Neural progenitor cell (in vitro differentiated cells): ENCODE data around the gene LYRM2.

Experiments
- EZH2phosphoT487 ChIP-seq: fragments of 200-600 bp; sonication (generic); IDR thresholded peaks from 2 replicates; pipeline ENCODE4 v1.6.1; 2017; ENCODE audit warnings: antibody characterized with exemption
- TF ChIP-seq, protein P1 (sequence below): fragments of 200-600 bp; sonication (generic); IDR thresholded peaks from 2 replicates; pipeline ENCODE4 v1.5.1; 2017; ENCODE audit warnings: antibody characterized with exemption, mild to moderate bottlenecking

DNA sequence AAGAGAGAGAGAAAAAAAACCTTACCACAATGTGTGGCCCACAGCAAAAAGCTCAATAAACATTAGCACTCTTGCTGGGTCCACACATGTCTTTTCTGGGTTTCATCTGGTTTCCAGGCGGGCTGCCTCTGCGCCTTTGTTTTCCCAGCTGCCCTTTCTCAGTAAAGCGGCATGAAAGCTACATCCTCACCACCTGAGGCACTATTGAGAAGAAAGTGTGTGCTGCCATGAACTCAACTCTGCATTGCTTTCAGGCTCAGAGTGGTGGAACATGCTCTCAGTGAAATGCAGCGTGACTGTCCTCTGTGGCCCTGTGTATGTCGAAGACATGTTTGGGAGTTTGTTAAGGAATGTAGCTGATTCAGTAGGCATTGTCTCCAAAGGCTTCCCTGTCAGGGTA, 102.3 kb downstream of the LYRM2 start:
- no peak for TF ChIP-seq EZH2phosphoT487
- TF ChIP-seq, protein P1, sequence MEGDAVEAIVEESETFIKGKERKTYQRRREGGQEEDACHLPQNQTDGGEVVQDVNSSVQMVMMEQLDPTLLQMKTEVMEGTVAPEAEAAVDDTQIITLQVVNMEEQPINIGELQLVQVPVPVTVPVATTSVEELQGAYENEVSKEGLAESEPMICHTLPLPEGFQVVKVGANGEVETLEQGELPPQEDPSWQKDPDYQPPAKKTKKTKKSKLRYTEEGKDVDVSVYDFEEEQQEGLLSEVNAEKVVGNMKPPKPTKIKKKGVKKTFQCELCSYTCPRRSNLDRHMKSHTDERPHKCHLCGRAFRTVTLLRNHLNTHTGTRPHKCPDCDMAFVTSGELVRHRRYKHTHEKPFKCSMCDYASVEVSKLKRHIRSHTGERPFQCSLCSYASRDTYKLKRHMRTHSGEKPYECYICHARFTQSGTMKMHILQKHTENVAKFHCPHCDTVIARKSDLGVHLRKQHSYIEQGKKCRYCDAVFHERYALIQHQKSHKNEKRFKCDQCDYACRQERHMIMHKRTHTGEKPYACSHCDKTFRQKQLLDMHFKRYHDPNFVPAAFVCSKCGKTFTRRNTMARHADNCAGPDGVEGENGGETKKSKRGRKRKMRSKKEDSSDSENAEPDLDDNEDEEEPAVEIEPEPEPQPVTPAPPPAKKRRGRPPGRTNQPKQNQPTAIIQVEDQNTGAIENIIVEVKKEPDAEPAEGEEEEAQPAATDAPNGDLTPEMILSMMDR: peak; percentile 39
